ENCODE measurements around the gene CD164L2.

Gene CD164L2

DNA sequence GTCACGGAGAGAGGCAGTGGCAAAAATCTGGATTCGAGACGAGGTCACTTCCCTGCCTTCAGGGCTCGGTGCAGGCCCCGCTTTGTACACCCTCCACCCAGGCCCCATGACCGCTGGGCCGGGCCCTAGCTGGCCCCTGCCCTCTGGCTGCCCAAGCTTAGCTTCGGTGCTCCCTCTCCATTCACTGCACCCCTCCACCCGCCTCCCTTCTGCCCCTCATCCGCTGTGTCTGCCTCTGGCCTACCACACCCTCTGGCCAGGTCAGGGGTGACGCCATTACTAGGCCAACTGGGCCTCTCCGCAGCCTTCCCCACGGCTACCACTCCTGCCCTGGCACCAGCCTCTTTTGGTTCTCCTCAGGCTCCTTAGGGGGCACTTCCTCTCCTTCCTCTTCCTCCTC lies 528 bp upstream of the CD164L2 start:
- no peak overlapping the region for H3K4me3 ChIP-seq (ENCODE audit: low read depth, low read length)
- no peak for DNase-seq (ENCODE audit: low read depth)
- TF ChIP-seq, protein P1, sequence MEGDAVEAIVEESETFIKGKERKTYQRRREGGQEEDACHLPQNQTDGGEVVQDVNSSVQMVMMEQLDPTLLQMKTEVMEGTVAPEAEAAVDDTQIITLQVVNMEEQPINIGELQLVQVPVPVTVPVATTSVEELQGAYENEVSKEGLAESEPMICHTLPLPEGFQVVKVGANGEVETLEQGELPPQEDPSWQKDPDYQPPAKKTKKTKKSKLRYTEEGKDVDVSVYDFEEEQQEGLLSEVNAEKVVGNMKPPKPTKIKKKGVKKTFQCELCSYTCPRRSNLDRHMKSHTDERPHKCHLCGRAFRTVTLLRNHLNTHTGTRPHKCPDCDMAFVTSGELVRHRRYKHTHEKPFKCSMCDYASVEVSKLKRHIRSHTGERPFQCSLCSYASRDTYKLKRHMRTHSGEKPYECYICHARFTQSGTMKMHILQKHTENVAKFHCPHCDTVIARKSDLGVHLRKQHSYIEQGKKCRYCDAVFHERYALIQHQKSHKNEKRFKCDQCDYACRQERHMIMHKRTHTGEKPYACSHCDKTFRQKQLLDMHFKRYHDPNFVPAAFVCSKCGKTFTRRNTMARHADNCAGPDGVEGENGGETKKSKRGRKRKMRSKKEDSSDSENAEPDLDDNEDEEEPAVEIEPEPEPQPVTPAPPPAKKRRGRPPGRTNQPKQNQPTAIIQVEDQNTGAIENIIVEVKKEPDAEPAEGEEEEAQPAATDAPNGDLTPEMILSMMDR (IDR thresholded peaks at IDR 0.05; ENCODE audit: low read depth, low read length, missing control alignments), result no peak

DNA sequence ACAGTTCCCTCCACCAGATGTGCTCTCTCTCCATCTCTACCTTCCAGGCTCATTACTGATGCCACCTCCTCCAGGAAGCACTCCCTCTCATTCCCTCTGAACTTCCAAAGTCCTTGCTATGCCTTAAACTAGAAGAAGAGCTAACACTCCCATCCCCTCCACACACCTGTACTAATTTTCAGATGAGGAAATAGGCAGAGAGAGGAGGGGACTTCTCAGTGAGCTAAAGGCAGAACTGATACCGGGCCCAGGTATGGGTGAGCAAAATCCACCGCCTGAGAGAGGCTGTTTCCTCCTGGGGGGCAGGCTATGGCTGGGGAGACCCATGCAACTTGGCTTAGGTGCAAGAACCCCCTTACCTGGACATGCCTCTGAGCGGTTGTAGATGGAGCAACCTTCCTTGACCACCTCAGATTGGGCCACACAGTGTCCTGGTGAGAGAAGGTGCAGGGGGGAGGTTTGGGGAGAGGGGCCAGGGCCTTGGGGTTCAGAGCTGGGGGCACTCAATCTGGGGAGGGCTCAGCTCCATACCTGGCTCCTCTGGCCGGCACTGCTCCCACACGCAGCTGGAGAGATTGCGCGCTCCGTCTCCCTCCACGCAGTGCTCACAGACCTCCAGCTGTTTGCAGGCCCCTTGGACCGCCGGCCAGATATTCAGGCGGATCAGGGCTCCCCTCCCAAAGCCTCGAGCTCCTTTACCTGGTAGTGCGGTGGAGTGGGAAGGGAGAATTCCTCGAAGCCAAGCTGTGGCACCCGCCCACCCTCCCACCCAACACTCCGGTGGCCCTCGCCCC lies 967 bp downstream of the CD164L2 start:
- TF ChIP-seq, protein P1 (IDR thresholded peaks at IDR 0.05; ENCODE audit: low read depth, low read length, missing control alignments), result no peak
- H3K4me3 ChIP-seq (ENCODE audit: low read depth, low read length), result no peak overlapping the region
- no peak for DNase-seq (ENCODE audit: low read depth)

DNA sequence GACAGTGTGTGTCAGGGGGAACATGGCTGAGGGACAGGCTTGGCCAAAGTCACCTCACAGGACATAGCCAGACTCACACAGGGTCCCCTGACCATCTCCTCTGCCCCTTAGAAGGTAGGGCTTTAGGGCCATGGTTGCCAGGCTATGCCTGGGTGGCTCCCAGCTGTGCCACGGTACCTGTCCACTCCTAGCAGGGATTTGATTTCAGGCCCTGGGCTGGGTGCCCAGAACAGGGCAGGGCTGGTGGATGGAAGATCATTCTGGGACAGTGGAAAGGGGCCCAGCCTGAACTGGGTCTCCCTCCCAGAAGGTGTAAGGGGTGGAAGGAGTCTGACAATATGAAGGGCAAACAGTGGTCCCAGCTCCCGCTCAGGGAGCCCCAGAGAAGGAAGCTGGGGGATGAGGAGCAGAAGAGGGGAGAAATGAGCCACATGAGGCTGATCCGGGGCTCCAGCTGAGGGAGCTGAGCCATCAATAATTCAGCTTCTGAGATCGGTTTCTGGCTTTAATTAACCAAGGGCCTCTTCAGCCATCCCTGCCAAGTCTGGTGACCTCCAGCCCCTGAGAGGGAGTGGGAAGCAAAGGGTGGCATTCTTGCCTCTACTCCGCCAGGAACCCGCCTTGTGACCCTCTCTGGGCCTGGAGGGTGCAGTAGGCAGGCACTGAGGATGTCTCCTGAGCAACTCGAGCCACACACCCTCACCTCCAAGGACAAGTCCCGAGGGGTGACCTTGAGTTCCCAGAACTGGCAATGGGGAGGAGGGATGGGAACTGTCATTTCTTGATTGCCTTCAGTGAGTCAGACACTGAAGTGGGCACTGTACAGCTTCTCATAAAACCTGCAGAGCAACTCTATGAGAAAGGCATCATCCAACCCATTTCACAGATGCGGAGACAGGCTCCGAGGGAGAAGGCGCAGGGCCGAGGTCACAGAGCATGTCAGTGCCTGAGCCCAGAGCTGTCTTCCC lies 2.1 kb downstream of the CD164L2 start:
- TF ChIP-seq, protein P1 (IDR thresholded peaks at IDR 0.05; ENCODE audit: low read depth, low read length, missing control alignments), result no peak
- no peak for DNase-seq (ENCODE audit: low read depth)
- no peak overlapping the region for H3K4me3 ChIP-seq (ENCODE audit: low read depth, low read length)

DNA sequence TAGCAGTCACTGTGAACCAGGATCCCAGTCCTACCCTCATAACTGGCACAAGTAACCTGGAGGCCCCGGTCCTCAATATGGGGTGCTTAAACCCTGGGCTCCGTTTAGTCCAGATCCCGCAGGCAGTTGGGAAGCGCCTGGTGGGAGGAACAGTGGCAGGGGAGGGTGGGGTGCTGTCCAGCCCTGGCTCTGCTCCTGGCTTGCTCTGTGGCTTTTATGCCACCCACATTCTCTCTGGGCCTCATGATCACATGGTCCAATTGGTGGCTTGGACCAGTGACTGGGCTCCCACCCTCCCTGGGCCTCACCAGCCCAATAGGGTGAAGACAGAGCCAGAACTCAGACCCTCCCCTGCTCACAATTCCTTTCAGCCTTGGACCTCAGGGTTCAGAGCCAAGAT lies 2.9 kb downstream of the CD164L2 start:
- DNase-seq (ENCODE audit: low read depth), result no peak
- TF ChIP-seq, protein P1 (IDR thresholded peaks at IDR 0.05; ENCODE audit: low read depth, low read length, missing control alignments), result no peak
- no peak overlapping the region for H3K4me3 ChIP-seq (ENCODE audit: low read depth, low read length)

DNA sequence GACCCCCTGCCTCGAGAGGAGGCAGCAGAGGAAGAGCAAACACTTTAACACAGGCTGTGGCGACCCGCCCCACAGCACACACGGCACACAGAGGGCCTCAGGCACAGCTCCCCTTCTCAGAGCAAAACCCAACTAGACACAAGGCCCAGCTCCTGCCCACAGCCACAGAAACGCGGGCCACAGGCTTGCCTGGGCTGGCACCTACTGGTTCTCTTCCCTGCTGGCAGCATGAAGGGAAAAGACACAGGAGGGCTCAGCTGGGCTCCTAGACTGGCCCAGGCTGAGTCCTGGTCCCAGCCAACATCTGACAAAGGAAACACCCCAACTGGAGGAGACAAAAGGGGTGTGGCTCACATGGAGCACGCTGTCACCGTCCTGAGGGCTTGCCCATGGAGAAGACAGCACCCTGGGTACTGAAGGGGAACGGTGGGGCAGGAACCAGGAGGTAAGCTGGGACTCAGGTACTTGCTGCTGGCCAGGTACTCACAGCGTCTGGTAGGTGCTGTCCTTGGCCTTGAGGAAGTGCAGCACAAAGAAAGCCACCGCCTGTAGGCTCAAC lies 3.5 kb downstream of the CD164L2 start:
- DNase-seq (ENCODE audit: low read depth), result no peak
- H3K4me3 ChIP-seq (ENCODE audit: low read depth, low read length), result no peak overlapping the region
- TF ChIP-seq, protein P1 (IDR thresholded peaks at IDR 0.05; ENCODE audit: low read depth, low read length, missing control alignments), result no peak

DNA sequence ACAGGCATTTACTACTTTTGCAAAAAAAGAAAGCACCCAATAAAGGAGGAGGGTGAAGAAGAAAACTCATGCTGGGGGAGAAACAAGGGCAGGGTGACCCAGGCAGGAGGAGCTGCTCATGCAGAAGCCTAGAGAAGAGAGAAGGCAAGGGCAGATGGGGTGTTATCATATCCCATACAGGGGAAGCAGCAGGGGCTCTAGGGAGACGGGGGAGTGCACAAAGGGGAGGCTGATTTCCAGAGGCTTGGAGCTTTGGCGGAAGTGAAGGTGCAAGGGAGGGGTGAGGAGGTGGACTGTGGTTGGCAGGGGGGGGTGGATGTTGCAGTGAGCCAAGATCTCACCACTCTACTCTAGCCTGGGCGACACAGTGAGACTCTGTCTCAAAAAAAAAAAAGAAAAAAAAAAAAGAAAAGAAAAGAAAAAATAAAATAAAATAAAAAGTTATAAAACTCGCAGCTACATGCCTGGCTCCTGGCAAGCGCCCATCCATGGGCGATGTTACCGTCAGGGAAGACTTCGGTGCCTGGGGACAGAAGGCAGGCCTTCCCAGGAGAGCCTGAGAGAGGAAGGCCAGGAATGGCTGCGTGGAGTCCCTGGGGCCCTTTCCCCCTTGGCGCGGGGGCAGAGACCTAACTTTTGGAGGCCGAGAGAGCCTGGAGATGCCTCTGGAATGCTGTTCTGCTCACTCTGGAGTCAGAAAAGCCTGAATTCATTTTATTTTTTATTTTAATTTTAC lies 5.2 kb downstream of the CD164L2 start:
- TF ChIP-seq, protein P1 (IDR thresholded peaks at IDR 0.05; ENCODE audit: low read depth, low read length, missing control alignments), result no peak
- no peak for DNase-seq (ENCODE audit: low read depth)
- H3K4me3 ChIP-seq (ENCODE audit: low read depth, low read length), result no peak overlapping the region
